HPDE6-E6E7 (cell line): ENCODE measurements around the gene DVL2.

Experiments used
- DNase-seq: peaks from one replicate; pipeline ENCODE4 v3.0.0; 2011; ENCODE audit warnings: missing footprints; ENCODE audit errors: extremely low spot score

Gene DVL2

GRCh38 chr17:7234083-7234951, at the start of gene DVL2:
Gene DVL2, minus strand, starts transcription at chr17:7234517. Its CDS starts 255 bp downstream, at chr17:7234262.
- DNase-seq, result peak; percentile 83

GRCh38 chr17:7283471-7284216, 49.3 kb upstream of the DVL2 start:
- DNase-seq, result no peak

GRCh38 chr17:7282752-7283321, 48.5 kb upstream of the DVL2 start:
- no peak for DNase-seq

- no peak for DNase-seq
Measured at GRCh38 chr17:7281953-7282751, 47.8 kb upstream of the DVL2 start.

GRCh38 chr17:7281074-7281952, 47.0 kb upstream of the DVL2 start, which contains the start of gene SLC2A4:
Gene SLC2A4, plus strand, starts transcription at chr17:7281718. Its CDS starts 217 bp downstream, at chr17:7281935.
- peak; percentile 93 for DNase-seq

- DNase-seq, result peak; percentile 84
Measured at GRCh38 chr17:7280519-7281073, 46.3 kb upstream of the DVL2 start.

GRCh38 chr17:7279448-7279847, 45.1 kb upstream of the DVL2 start:
- DNase-seq, result no peak

GRCh38 chr17:7266784-7267183, 32.5 kb upstream of the DVL2 start:
- no peak for DNase-seq

- no peak for DNase-seq
Measured at GRCh38 chr17:7263801-7264078, 29.4 kb upstream of the DVL2 start.

GRCh38 chr17:7262935-7263800, 28.9 kb upstream of the DVL2 start:
- DNase-seq, result peak; percentile 79

GRCh38 chr17:7262192-7262934, 28.0 kb upstream of the DVL2 start, which contains the start of gene CLDN7:
Gene CLDN7, minus strand, starts transcription at chr17:7262478. Its CDS starts 435 bp downstream, at chr17:7262043.
- peak; percentile 90 for DNase-seq

- DNase-seq, result no peak
Measured at GRCh38 chr17:7261379-7262191, 27.3 kb upstream of the DVL2 start.

- no peak for DNase-seq
Measured at GRCh38 chr17:7260651-7261378, 26.5 kb upstream of the DVL2 start.

GRCh38 chr17:7260151-7260550, 25.8 kb upstream of the DVL2 start:
- DNase-seq, result no peak

- DNase-seq, result no peak
Measured at GRCh38 chr17:7259555-7259889, 25.2 kb upstream of the DVL2 start.

- no peak for DNase-seq
Measured at GRCh38 chr17:7258731-7259554, 24.6 kb upstream of the DVL2 start.
